Stimulated activated CD4-positive, alpha-beta T cell treated with anti-CD3 and anti-CD28 coated beads, Interleukin-1b, Interleukin-23, amount 100 ng/mL, for 1 hour (primary cell): ENCODE results near the gene PDSS2.
"Not testable (repeated sequence)": the region's sequence is repeated elsewhere in the genome, so short reads cannot be mapped to it uniquely, and the experiment has no call there.

Experiments used
- DNase-seq, 2 donors: peaks; one replicate each; pipeline ENCODE4 v3.0.0-alpha.2; 2020; ENCODE audit warnings: low read depth in 2 of 2

PDSS2 gene

GRCh38 chr6:107418118-107418517 is 41.2 kb downstream of the PDSS2 start:
- no peak for DNase-seq

GRCh38 chr6:107416145-107416544 is 43.2 kb downstream of the PDSS2 start:
- no peak for DNase-seq

- DNase-seq, result no peak
Measured at GRCh38 chr6:107413966-107414645, 45.3 kb downstream of the PDSS2 start.

GRCh38 chr6:107411161-107411560 is 48.2 kb downstream of the PDSS2 start:
- no peak for DNase-seq

GRCh38 chr6:107409942-107410341 is 49.4 kb downstream of the PDSS2 start:
- no peak for DNase-seq

- DNase-seq, result no peak
Measured at GRCh38 chr6:107408714-107409113, 50.6 kb downstream of the PDSS2 start.

- no peak for DNase-seq
Measured at GRCh38 chr6:107405002-107405401, 54.4 kb downstream of the PDSS2 start.

GRCh38 chr6:107402533-107402932 is 56.8 kb downstream of the PDSS2 start:
- DNase-seq, result no peak

GRCh38 chr6:107401573-107401972 is 57.8 kb downstream of the PDSS2 start:
- DNase-seq, result no peak

- no peak for DNase-seq
Measured at GRCh38 chr6:107400616-107401147, 58.7 kb downstream of the PDSS2 start.

- no peak for DNase-seq
Measured at GRCh38 chr6:107399935-107400334, 59.4 kb downstream of the PDSS2 start.

- no peak for DNase-seq
Measured at GRCh38 chr6:107398001-107398400, 61.4 kb downstream of the PDSS2 start.

GRCh38 chr6:107396211-107396610 is 63.2 kb downstream of the PDSS2 start:
- no peak for DNase-seq

- DNase-seq, result no peak
Measured at GRCh38 chr6:107392069-107392468, 67.3 kb downstream of the PDSS2 start.

GRCh38 chr6:107390685-107391435 is 68.5 kb downstream of the PDSS2 start:
- no peak for DNase-seq

GRCh38 chr6:107390056-107390455 is 69.3 kb downstream of the PDSS2 start:
- no peak for DNase-seq

GRCh38 chr6:107386904-107387303 is 72.5 kb downstream of the PDSS2 start:
- no peak for DNase-seq

- DNase-seq, result no peak
Measured at GRCh38 chr6:107386340-107386739, 73.0 kb downstream of the PDSS2 start.

GRCh38 chr6:107383705-107384104 is 75.7 kb downstream of the PDSS2 start:
- DNase-seq, result no peak

- DNase-seq, result no peak
Measured at GRCh38 chr6:107374264-107374663, 85.1 kb downstream of the PDSS2 start.

- DNase-seq, result no peak
Measured at GRCh38 chr6:107369493-107369892, 89.9 kb downstream of the PDSS2 start.

- no peak for DNase-seq
Measured at GRCh38 chr6:107368471-107368870, 90.9 kb downstream of the PDSS2 start.

GRCh38 chr6:107364173-107364572 is 95.2 kb downstream of the PDSS2 start:
- DNase-seq, result not testable (repeated sequence)
